Endothelial cell of umbilical vein (primary cell): ENCODE measurements around the gene KATNAL1. TPM values are rescaled to one million over a fixed set of nuclear protein-coding genes. Genes with fewer than 3 reads are reported as not detected.

ENCODE experiments used
- BruUV-seq: library from RNA; stranded (reverse); fragments of 400-500 nt; replicated peaks from 2 replicates; lab custom pipeline; 2021; lab: Mats Ljungman, UMichigan
- CTCF ChIA-PET: fragments of 300-600, 350-600 bp; sonication (Branson Sonifier 250); formaldehyde crosslinking; loops from one replicate; lab custom pipeline; 2021; ENCODE audit warnings: antibody characterized with exemption, inconsistent platforms; lab: Charles Lee
- POLR2A ChIA-PET: fragments of 300-600, 350-600 bp; sonication (Branson Sonifier 250); formaldehyde crosslinking; loops from one replicate; lab custom pipeline; 2021; ENCODE audit warnings: antibody characterized with exemption, inconsistent platforms; lab: Charles Lee
- DNase-seq: peaks from one replicate; pipeline ENCODE4 v3.0.0-alpha.2; 2011; ENCODE audit warnings: low read depth, low spot score
- FAIRE-seq: peaks from 2 replicates; lab custom pipeline; 2011; peaks lifted over from hg19 to GRCh38; lab: Jason Lieb, UNC
- H2AFZ ChIP-seq: 2 replicates; pipeline ENCODE4 v1.6.0; 2012; ENCODE audit warnings: low read depth, low read length, control low read depth, inconsistent platforms
- H3K27ac ChIP-seq: 2 replicates; pipeline ENCODE4 v1.5.1; 2011; ENCODE audit warnings: low read depth, mild to moderate bottlenecking, control low read depth, low read length, moderate library complexity; ENCODE audit not compliant: insufficient read depth
- H3K27me3 ChIP-seq, 2 experiments: 2 replicates each; pipeline versions ENCODE4 v1.6.0 to v1.6.1; 2011; ENCODE audit warnings: low read length in 2 of 2, mixed read lengths in 1 of 2; ENCODE audit not compliant: control insufficient read depth in 2 of 2, insufficient read depth in 2 of 2
- H3K36me3 ChIP-seq, 2 experiments: 2 replicates in 1 of 2; 3 replicates in 1 of 2; pipeline ENCODE4 v1.5.1; 2011; ENCODE audit warnings: low read length in 2 of 2, mild to moderate bottlenecking in 1 of 2, moderate library complexity in 1 of 2; ENCODE audit not compliant: control insufficient read depth in 2 of 2, insufficient read depth in 2 of 2; ENCODE audit errors: extremely low read depth in 1 of 2
- H3K4me1 ChIP-seq: 3 replicates; pipeline ENCODE4 v1.5.1; 2011; ENCODE audit warnings: mild to moderate bottlenecking, low read length; ENCODE audit not compliant: control insufficient read depth, insufficient read depth; ENCODE audit errors: extremely low read depth
- H3K4me2 ChIP-seq: 2 replicates; pipeline ENCODE4 v1.6.1; 2011; ENCODE audit warnings: low read length, control low read depth, mixed read lengths; ENCODE audit not compliant: insufficient read depth
- H3K4me3 ChIP-seq, 3 experiments: fragments of 200-600 bp in 1 of 3; sonication (generic), shearing (Covaris generic) in 1 of 3; replicated peaks in 1 of 3; 2 replicates each; pipeline ENCODE4 v1.5.1; 2011 to 2016; ENCODE audit warnings: control low read depth in 3 of 3, low read length in 3 of 3, mild to moderate bottlenecking in 2 of 3, inconsistent platforms in 1 of 3, low read depth in 1 of 3, moderate library complexity in 1 of 3; ENCODE audit not compliant: insufficient read depth in 1 of 3
- H3K79me2 ChIP-seq: 2 replicates; pipeline ENCODE4 v1.6.0; 2012; ENCODE audit warnings: low read length, inconsistent platforms; ENCODE audit not compliant: control insufficient read depth, insufficient read depth
- H3K9ac ChIP-seq: replicated peaks from 2 replicates; pipeline ENCODE3; 2011; ENCODE audit warnings: low read length, control low read depth; ENCODE audit not compliant: insufficient read depth; ENCODE audit errors: extremely low read depth
- H3K9me1 ChIP-seq: replicated peaks from 3 replicates; pipeline ENCODE4 v1.6.0; 2011; ENCODE audit warnings: mild to moderate bottlenecking, low read length; ENCODE audit not compliant: control insufficient read depth, insufficient read depth; ENCODE audit errors: extremely low read depth
- H3K9me3 ChIP-seq: replicated peaks from 2 replicates; pipeline ENCODE4 v1.5.1; 2012; ENCODE audit warnings: low read length, inconsistent platforms; ENCODE audit not compliant: control insufficient read depth, insufficient read depth
- H4K20me1 ChIP-seq: replicated peaks from 2 replicates; pipeline ENCODE3; 2011; ENCODE audit warnings: mild to moderate bottlenecking, low read length; ENCODE audit not compliant: control insufficient read depth, insufficient read depth; ENCODE audit errors: extremely low read depth
- EZH2 ChIP-seq: IDR thresholded peaks from 2 replicates; pipeline ENCODE4 v1.6.1; 2012; ENCODE audit warnings: borderline replicate concordance, low read depth, mild to moderate bottlenecking, moderate library complexity, low read length, inconsistent platforms; ENCODE audit not compliant: severe bottlenecking
- FOS ChIP-seq: IDR thresholded peaks from 2 replicates; pipeline ENCODE4 v1.6.1; 2011; ENCODE audit warnings: mild to moderate bottlenecking, low read length, moderate library complexity, borderline replicate concordance; ENCODE audit not compliant: insufficient read depth
- GATA2 ChIP-seq: IDR thresholded peaks from 2 replicates; pipeline ENCODE4 v1.7.0; 2011; ENCODE audit warnings: low read depth, mild to moderate bottlenecking, moderate library complexity, mixed read lengths, low read length; ENCODE audit not compliant: insufficient read length, insufficient read depth
- JUN ChIP-seq: IDR thresholded peaks from 2 replicates; pipeline ENCODE4 v1.6.1; 2011; ENCODE audit warnings: borderline replicate concordance, low read depth; ENCODE audit not compliant: insufficient read length, insufficient read depth
- MAX ChIP-seq: IDR thresholded peaks from 2 replicates; pipeline ENCODE4 v1.6.1; 2011; ENCODE audit not compliant: insufficient read depth, insufficient read length
- MYC ChIP-seq: IDR thresholded peaks from one replicate; pipeline ENCODE4 v1.6.1; 2011; ENCODE audit warnings: mild to moderate bottlenecking, low read depth, low read length
- POLR2A ChIP-seq: IDR thresholded peaks from 2 replicates; pipeline ENCODE4 v1.6.1; 2012; ENCODE audit warnings: low read depth, mild to moderate bottlenecking, control low read depth, low read length
- POLR2AphosphoS5 ChIP-seq: IDR thresholded peaks from 2 replicates; pipeline ENCODE4 v1.6.1; 2012; ENCODE audit warnings: low read depth, mild to moderate bottlenecking, control low read depth, low read length, moderate library complexity; ENCODE audit not compliant: insufficient read depth
- dilution Hi-C: fragments of 300-500 bp; cut with MboI; formaldehyde crosslinking; loops from one replicate; pipeline ENCODE4 v1.15.0; 2019; ENCODE audit warnings: low sequenced_read_pairs; ENCODE audit not compliant: extremely low pct_ligation_motif_present
- intact Hi-C: fragments of 100-400 bp; cut with micrococcal nuclease; formaldehyde crosslinking; loops from one replicate; pipeline ENCODE4 v1.10.0; 2022
- polyA plus RNA-seq, 4 experiments: library from polyadenylated mRNA; depleted of rRNA in 3 of 4; stranded (reverse) in 3 of 4; unstranded in 1 of 4; fragments of >200 nt; gene quantifications; 2 replicates each; pipeline versions ENCODE4 v1.2.1 to v1.2.3, GENCODE V29; 2011 to 2012; ENCODE audit warnings: missing spikeins in 1 of 4
- total RNA-seq: library from RNA; stranded (reverse); gene quantifications from 2 replicates; pipeline ENCODE4 v1.2.3, GENCODE V29; 2021
- TF ChIP-seq, protein P1 (sequence below), 2 donors: IDR thresholded peaks; 1 replicate in 1 of 2; 2 replicates in 1 of 2; pipeline ENCODE4 v1.5.1; 2011; ENCODE audit warnings: low read length in 2 of 2, mild to moderate bottlenecking in 2 of 2, moderate library complexity in 2 of 2, control low read depth in 1 of 2, inconsistent platforms in 1 of 2, low read depth in 1 of 2; ENCODE audit not compliant: insufficient read depth in 1 of 2; ENCODE audit errors: extremely low read depth in 1 of 2

The KATNAL1 gene
- total and polyA plus RNA-seq, 2 donors (not counting 3 experiments of a cell fraction or from before 2014, with no cell fraction given), result 7.2 to 49.2 TPM

- TF ChIP-seq POLR2AphosphoS5 (no peak), POLR2A (no peak), JUN (no peak), MYC (no peak), MAX (no peak), FOS (no peak)
- no TSS peak for BruUV-seq
- Histone ChIP-seq H3K27me3 (peaks cover 2 to 3% of the 10 kb centered on the region in 2 experiments), H3K4me1 (no peaks in the 10 kb centered on the region), H4K20me1 (no peaks in the 10 kb centered on the region), H3K4me3 (no peak overlapping the region), H2AFZ (no peak overlapping the region), H3K9ac (no peak overlapping the region), H3K4me2 (no peak overlapping the region), H3K9me3 (no peaks in the 10 kb centered on the region), H3K79me2 (no peaks in the 10 kb centered on the region), H3K27ac (no peak overlapping the region), H3K36me3 (no peaks in the 10 kb centered on the region), H3K9me1 (no peaks in the 10 kb centered on the region)
- dilution Hi-C loops, result no loop called here
- POLR2A ChIA-PET, result no interaction called here
- intact Hi-C loops, result no loop called here
- DNase-seq, result no peak
- CTCF ChIA-PET, result interaction anchor here (1.1 to 3.9 kb wide), 3 partner anchors 15 to 42 kb away, joined by 6 to 60 read pairs (median 6); no protein-coding TSS in a partner anchor
- FAIRE-seq, result no peak
Measured at GRCh38 chr13:30156826-30157615, 150.3 kb downstream of the KATNAL1 start.

DNA sequence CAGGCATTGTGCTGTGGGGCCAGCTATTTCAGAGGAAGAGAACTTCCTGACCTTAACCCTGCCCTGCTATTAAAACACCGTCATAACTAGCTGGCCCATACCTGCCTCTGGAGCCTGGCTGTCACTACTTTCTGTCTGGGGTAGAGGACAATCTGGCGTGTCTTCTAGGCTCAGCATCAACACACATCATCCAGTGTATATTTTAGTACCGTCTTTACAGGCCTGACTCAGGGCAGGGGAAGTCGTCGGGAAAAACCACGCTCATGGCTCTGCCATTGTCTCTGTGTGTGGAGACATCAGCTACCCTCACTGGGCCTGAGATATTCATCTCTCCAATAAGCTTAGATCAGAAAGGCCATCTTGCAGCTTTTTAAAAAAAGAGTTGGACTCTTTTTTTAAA lies 151.1 kb downstream of the KATNAL1 start:
- H3K4me3 ChIP-seq, result no peak overlapping the region
- H3K79me2 ChIP-seq, result no peaks in the 10 kb centered on the region
- intact Hi-C loops (no loop called here), dilution Hi-C loops (no loop called here)
- no peak overlapping the region for H3K4me2 ChIP-seq
- H4K20me1 ChIP-seq, result no peaks in the 10 kb centered on the region
- no peak overlapping the region for H2AFZ ChIP-seq
- CTCF ChIA-PET, result interaction anchor here (1.6 to 3.9 kb wide), 2 partner anchors 14 to 24 kb away, joined by 6 to 60 read pairs; no protein-coding TSS in a partner anchor
- H3K9ac ChIP-seq, result no peak overlapping the region
- no peaks in the 10 kb centered on the region for H3K4me1 ChIP-seq
- DNase-seq (no peak), FAIRE-seq (no peak)
- BruUV-seq, result no TSS peak
- H3K9me1 ChIP-seq, result no peaks in the 10 kb centered on the region
- POLR2A ChIA-PET, result no interaction called here
- H3K27ac ChIP-seq, result no peak overlapping the region
- TF ChIP-seq, protein P1, sequence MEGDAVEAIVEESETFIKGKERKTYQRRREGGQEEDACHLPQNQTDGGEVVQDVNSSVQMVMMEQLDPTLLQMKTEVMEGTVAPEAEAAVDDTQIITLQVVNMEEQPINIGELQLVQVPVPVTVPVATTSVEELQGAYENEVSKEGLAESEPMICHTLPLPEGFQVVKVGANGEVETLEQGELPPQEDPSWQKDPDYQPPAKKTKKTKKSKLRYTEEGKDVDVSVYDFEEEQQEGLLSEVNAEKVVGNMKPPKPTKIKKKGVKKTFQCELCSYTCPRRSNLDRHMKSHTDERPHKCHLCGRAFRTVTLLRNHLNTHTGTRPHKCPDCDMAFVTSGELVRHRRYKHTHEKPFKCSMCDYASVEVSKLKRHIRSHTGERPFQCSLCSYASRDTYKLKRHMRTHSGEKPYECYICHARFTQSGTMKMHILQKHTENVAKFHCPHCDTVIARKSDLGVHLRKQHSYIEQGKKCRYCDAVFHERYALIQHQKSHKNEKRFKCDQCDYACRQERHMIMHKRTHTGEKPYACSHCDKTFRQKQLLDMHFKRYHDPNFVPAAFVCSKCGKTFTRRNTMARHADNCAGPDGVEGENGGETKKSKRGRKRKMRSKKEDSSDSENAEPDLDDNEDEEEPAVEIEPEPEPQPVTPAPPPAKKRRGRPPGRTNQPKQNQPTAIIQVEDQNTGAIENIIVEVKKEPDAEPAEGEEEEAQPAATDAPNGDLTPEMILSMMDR (IDR thresholded peaks at IDR 0.05; ENCODE audit: extremely low read depth in 1 of 2, insufficient read depth in 1 of 2, low read depth in 1 of 2, low read length in 2 of 2), result no peak
- TF ChIP-seq GATA2, result no peak
- TF ChIP-seq EZH2, result no peak
- TF ChIP-seq MYC, result no peak
- no peak for TF ChIP-seq FOS
- TF ChIP-seq JUN, result no peak
- no peak for TF ChIP-seq POLR2AphosphoS5
- TF ChIP-seq POLR2A, result no peak
- TF ChIP-seq MAX, result no peak
- no peaks in the 10 kb centered on the region for H3K9me3 ChIP-seq
- H3K27me3 ChIP-seq, result peaks cover 0 to 3% of the 10 kb centered on the region in 2 experiments
- H3K36me3 ChIP-seq, result no peaks in the 10 kb centered on the region
